CD14-positive monocyte (primary cell): ENCODE data around the gene C9. TPM values are rescaled to one million over a fixed set of nuclear protein-coding genes. Genes with fewer than 3 reads are reported as not detected.
"Not testable (repeated sequence)": the region's sequence is repeated elsewhere in the genome, so short reads cannot be mapped to it uniquely, and the experiment has no call there.

ENCODE experiments used
- DNase-seq, 3 donors: peaks; one replicate each; pipeline ENCODE4 v3.0.0-alpha.2; 2011 to 2022
- H2AFZ ChIP-seq: 2 replicates; pipeline ENCODE4 v1.6.0; 2012; ENCODE audit warnings: mild to moderate bottlenecking, low read depth, low read length, inconsistent platforms; ENCODE audit not compliant: insufficient read depth, poor library complexity, severe bottlenecking
- H3K27ac ChIP-seq, 2 donors: 1 replicate in 1 of 2; 2 replicates in 1 of 2; pipeline ENCODE4 v1.5.1; 2012 to 2013; ENCODE audit warnings: low read length in 2 of 2, control low read depth in 1 of 2, inconsistent platforms in 1 of 2, low read depth in 1 of 2, mild to moderate bottlenecking in 1 of 2
- H3K27me3 ChIP-seq, 2 donors: one replicate each; pipeline versions ENCODE4 v1.6.0 to v1.6.1; 2011 to 2013; ENCODE audit warnings: low read length in 2 of 2; ENCODE audit not compliant: control insufficient read depth in 2 of 2, insufficient read depth in 2 of 2
- H3K36me3 ChIP-seq, 2 donors: replicated peaks in 1 of 2; 1 replicate in 1 of 2; 2 replicates in 1 of 2; pipeline versions ENCODE4 v1.5.1 to v1.6.1; 2012 to 2013; ENCODE audit warnings: low read length in 2 of 2, control low read depth in 1 of 2, inconsistent platforms in 1 of 2, mild to moderate bottlenecking in 1 of 2; ENCODE audit not compliant: insufficient read depth in 2 of 2, control insufficient read depth in 1 of 2
- H3K4me1 ChIP-seq, 2 donors: 1 replicate in 1 of 2; 2 replicates in 1 of 2; pipeline versions ENCODE4 v1.5.1 to v1.6.1; 2012 to 2013; ENCODE audit warnings: low read length in 2 of 2, control low read depth in 1 of 2, inconsistent platforms in 1 of 2, mild to moderate bottlenecking in 1 of 2, moderate library complexity in 1 of 2; ENCODE audit not compliant: insufficient read depth in 2 of 2, control insufficient read depth in 1 of 2
- H3K4me2 ChIP-seq: replicated peaks from 2 replicates; pipeline ENCODE3; 2012; ENCODE audit warnings: low read length, moderate library complexity, mild to moderate bottlenecking; ENCODE audit not compliant: poor library complexity, severe bottlenecking; ENCODE audit errors: extremely low read depth
- H3K4me3 ChIP-seq, 3 experiments: fragments of 200-600 bp in 1 of 3; sonication (generic) in 1 of 3; replicated peaks in 1 of 3; 1 replicate in 2 of 3; 2 replicates in 1 of 3; pipeline ENCODE4 v1.5.1; 2011 to 2013; ENCODE audit warnings: low read length in 3 of 3, mild to moderate bottlenecking in 3 of 3, control low read depth in 2 of 3, low read depth in 2 of 3, inconsistent platforms in 1 of 3, moderate library complexity in 1 of 3
- H3K79me2 ChIP-seq: 2 replicates; pipeline ENCODE4 v1.6.0; 2012; ENCODE audit warnings: mild to moderate bottlenecking, control low read depth, inconsistent platforms, low read length, moderate library complexity; ENCODE audit not compliant: insufficient read depth
- H3K9ac ChIP-seq: 2 replicates; pipeline ENCODE4 v1.6.0; 2017; ENCODE audit warnings: low read length, mild to moderate bottlenecking; ENCODE audit not compliant: insufficient read depth, poor library complexity, severe bottlenecking
- H3K9me3 ChIP-seq, 2 donors: replicated peaks in 1 of 2; 1 replicate in 1 of 2; 2 replicates in 1 of 2; pipeline versions ENCODE4 v1.5.1 to v1.6.1; 2012 to 2013; ENCODE audit warnings: low read length in 2 of 2, control low read depth in 1 of 2; ENCODE audit not compliant: control insufficient read depth in 1 of 2, insufficient read depth in 1 of 2
- H4K20me1 ChIP-seq: 2 replicates; pipeline ENCODE4 v1.6.0; 2012; ENCODE audit warnings: mild to moderate bottlenecking, low read length, control low read depth, moderate library complexity; ENCODE audit not compliant: insufficient read depth
- H3K27ac Mint-ChIP-seq, 7 donors: one replicate each; pipeline ENCODE4 v1.8.0; 2020; ENCODE audit warnings: mild to moderate bottlenecking in 7 of 7, mixed read lengths in 7 of 7, moderate library complexity in 6 of 7, inconsistent platforms in 2 of 7
- H3K27me3 Mint-ChIP-seq, 3 donors: one replicate each; pipeline ENCODE4 v1.8.0; 2021 to 2022; ENCODE audit warnings: low read depth in 3 of 3, mild to moderate bottlenecking in 3 of 3, mixed read lengths in 3 of 3, moderate library complexity in 3 of 3, inconsistent platforms in 1 of 3
- H3K36me3 Mint-ChIP-seq, 2 donors: one replicate each; pipeline ENCODE4 v1.8.0; 2020; ENCODE audit warnings: mixed read lengths in 2 of 2, inconsistent platforms in 1 of 2, mild to moderate bottlenecking in 1 of 2
- H3K4me1 Mint-ChIP-seq: one replicate; pipeline ENCODE4 v1.8.0; 2020; ENCODE audit warnings: mild to moderate bottlenecking, mixed read lengths
- H3K4me3 Mint-ChIP-seq, 2 donors: one replicate each; pipeline ENCODE4 v1.8.0; 2020; ENCODE audit warnings: mild to moderate bottlenecking in 2 of 2, mixed read lengths in 2 of 2, moderate library complexity in 1 of 2
- H3K9me3 Mint-ChIP-seq, 7 donors: one replicate each; pipeline ENCODE4 v1.8.0; 2020 to 2022; ENCODE audit warnings: mixed read lengths in 7 of 7, mild to moderate bottlenecking in 6 of 7, moderate library complexity in 6 of 7, inconsistent platforms in 2 of 7
- WGBS: methylation state at CpG from one replicate; pipeline ENCODE4 v1.1.5; 2013; ENCODE audit warnings: missing lambda C conversion rate; ENCODE audit not compliant: insufficient coverage; 5-methylcytosine and 5-hydroxymethylcytosine counted together
- intact Hi-C, 2 donors: fragments of 100-400 bp; cut with micrococcal nuclease; formaldehyde crosslinking; loops; one replicate each; pipeline versions ENCODE4 v1.15.0 to v1.15.1; 2023
- polyA plus RNA-seq, 3 donors: library from polyadenylated mRNA; depleted of rRNA in 1 of 3; unstranded in 2 of 3; stranded (reverse) in 1 of 3; fragments of 300-500 nt in 2 of 3; fragments of >200 nt in 1 of 3; fragmentation: Illumina TruSeq in 2 of 3; gene quantifications; 1 replicate in 2 of 3; 2 replicates in 1 of 3; pipeline ENCODE4 v1.2.3, GENCODE V29; 2012 to 2021
- TF ChIP-seq, protein P1 (sequence below): fragments of 200-600 bp; IDR thresholded peaks from one replicate; pipeline ENCODE4 v1.8.0; 2022; ENCODE audit warnings: antibody characterized with exemption, mild to moderate bottlenecking

C9 gene
- polyA plus RNA-seq, 3 donors, result not detected

GRCh38 chr5:39405083-39405843 is 41.0 kb upstream of the C9 start:
- Mint-ChIP-seq H3K36me3 (no peaks in the 10 kb centered on the region), H3K4me1 (peaks cover 6% of the 10 kb centered on the region), H3K27me3 (peaks cover 0 to 2% (median 0%) of the 10 kb centered on the region in 3 donors), H3K9me3 (no peaks in the 10 kb centered on the region), H3K27ac (no peak overlapping the region), H3K4me3 (no peak overlapping the region)
- Histone ChIP-seq H3K4me3 (no peak overlapping the region), H3K79me2 (no peaks in the 10 kb centered on the region), H3K4me2 (no peak overlapping the region), H3K27me3 (no peaks in the 10 kb centered on the region), H3K9me3 (no peaks in the 10 kb centered on the region), H3K27ac (no peak overlapping the region), H3K4me1 (peaks cover 8 to 10% of the 10 kb centered on the region in 2 donors), H3K36me3 (no peaks in the 10 kb centered on the region), H2AFZ (no peak overlapping the region), H3K9ac (no peak overlapping the region), H4K20me1 (no peaks in the 10 kb centered on the region)
- WGBS, result 100% methylated on average over 1 of the region's 5 CpGs
- intact Hi-C loops, result no loop called here
- TF ChIP-seq, protein P1, sequence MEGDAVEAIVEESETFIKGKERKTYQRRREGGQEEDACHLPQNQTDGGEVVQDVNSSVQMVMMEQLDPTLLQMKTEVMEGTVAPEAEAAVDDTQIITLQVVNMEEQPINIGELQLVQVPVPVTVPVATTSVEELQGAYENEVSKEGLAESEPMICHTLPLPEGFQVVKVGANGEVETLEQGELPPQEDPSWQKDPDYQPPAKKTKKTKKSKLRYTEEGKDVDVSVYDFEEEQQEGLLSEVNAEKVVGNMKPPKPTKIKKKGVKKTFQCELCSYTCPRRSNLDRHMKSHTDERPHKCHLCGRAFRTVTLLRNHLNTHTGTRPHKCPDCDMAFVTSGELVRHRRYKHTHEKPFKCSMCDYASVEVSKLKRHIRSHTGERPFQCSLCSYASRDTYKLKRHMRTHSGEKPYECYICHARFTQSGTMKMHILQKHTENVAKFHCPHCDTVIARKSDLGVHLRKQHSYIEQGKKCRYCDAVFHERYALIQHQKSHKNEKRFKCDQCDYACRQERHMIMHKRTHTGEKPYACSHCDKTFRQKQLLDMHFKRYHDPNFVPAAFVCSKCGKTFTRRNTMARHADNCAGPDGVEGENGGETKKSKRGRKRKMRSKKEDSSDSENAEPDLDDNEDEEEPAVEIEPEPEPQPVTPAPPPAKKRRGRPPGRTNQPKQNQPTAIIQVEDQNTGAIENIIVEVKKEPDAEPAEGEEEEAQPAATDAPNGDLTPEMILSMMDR, result no peak
- DNase-seq, result no peak

- peaks cover 19% of the 10 kb centered on the region for H3K4me1 Mint-ChIP-seq
- H3K27ac Mint-ChIP-seq, H3K36me3 ChIP-seq, H3K79me2 ChIP-seq, H3K9ac ChIP-seq, intact Hi-C loops, H3K9me3 ChIP-seq, H3K4me2 ChIP-seq, H3K27me3 ChIP-seq, H3K36me3 Mint-ChIP-seq, H3K27ac ChIP-seq, H2AFZ ChIP-seq, H3K4me3 Mint-ChIP-seq, H3K9me3 Mint-ChIP-seq, DNase-seq, H4K20me1 ChIP-seq, H3K4me3 ChIP-seq, H3K27me3 Mint-ChIP-seq: not testable (repeated sequence)
- WGBS, result no CpG with 5 or more reads among the region's 3 CpGs
- peaks cover 21 to 24% of the 10 kb centered on the region in 2 donors for H3K4me1 ChIP-seq
Observed at GRCh38 chr5:39403761-39404160, 39.5 kb upstream of the C9 start.

GRCh38 chr5:39402140-39402539 is 37.8 kb upstream of the C9 start:
- H3K79me2 ChIP-seq, H2AFZ ChIP-seq, H3K9me3 Mint-ChIP-seq, H4K20me1 ChIP-seq, H3K27me3 ChIP-seq, H3K27me3 Mint-ChIP-seq, H3K36me3 ChIP-seq, H3K9me3 ChIP-seq, H3K9ac ChIP-seq, intact Hi-C loops, H3K4me3 Mint-ChIP-seq, DNase-seq, H3K4me2 ChIP-seq, H3K27ac Mint-ChIP-seq, H3K27ac ChIP-seq, H3K36me3 Mint-ChIP-seq, H3K4me3 ChIP-seq: not testable (repeated sequence)
- peaks cover 31% of the 10 kb centered on the region for H3K4me1 Mint-ChIP-seq
- peaks cover 32 to 38% of the 10 kb centered on the region in 2 donors for H3K4me1 ChIP-seq
